Measurements from ENCODE around the gene APBA1.

- TF ChIP-seq CTCF (IDR thresholded peaks at IDR 0.05; ENCODE audit: insufficient read depth, low read length, poor library complexity, severe bottlenecking) (no peak), EZH2phosphoT487 (conservative IDR thresholded peaks at IDR 0.05; ENCODE audit: low read length) (no peak)
Measured at GRCh38 chr9:69468380-69468779, 203.8 kb downstream of the APBA1 start.

Data from SU-DHL-6 (cell line).